Measurements from ENCODE around the gene DLEU7. TPM values are rescaled to one million over a fixed set of nuclear protein-coding genes. Genes with fewer than 3 reads are reported as not detected.

Gene DLEU7
- total and polyA plus RNA-seq, 9 of the 15 experiments (the other 6 are each of a cell fraction or from before 2014, with no cell fraction given): 0.03 to 0.06 TPM; not detected in 7

DNA sequence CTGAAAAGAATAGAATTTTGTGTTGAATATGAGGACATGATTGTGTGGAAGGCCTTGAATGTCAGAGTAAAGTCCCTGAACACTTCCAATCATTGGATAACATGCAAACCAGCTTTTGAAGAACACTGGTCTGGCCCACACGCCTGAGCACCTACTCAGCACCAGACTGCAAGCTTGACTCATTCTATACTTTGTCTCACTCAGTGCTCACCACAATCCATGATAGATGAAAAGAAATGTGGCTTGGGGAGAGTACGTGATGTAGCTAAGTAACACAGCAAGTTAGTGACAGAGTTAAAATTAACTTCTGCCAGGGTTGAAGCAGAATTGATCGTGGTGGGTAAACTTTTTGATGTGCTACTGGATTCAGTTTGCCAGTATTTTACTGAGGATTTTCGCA, 12.0 kb downstream of the DLEU7 start:
- Histone ChIP-seq H3K9me1 (ENCODE audit: control insufficient read depth, insufficient read depth, low read length) (no peaks in the 10 kb centered on the region), H3K4me1 (replicated peaks in 1 of 2; ENCODE audit: control insufficient read depth in 2 of 2, insufficient read depth in 2 of 2, low read length in 2 of 2) (no peaks in the 10 kb centered on the region), H3K9me3 (replicated peaks; ENCODE audit: control insufficient read depth, insufficient read depth, low read depth, low read length) (no peaks in the 10 kb centered on the region), H4K20me1 (replicated peaks; ENCODE audit: control insufficient read depth, insufficient read depth, low read length) (no peaks in the 10 kb centered on the region), H3K27me3 (ENCODE audit: control insufficient read depth in 2 of 2, insufficient read depth in 2 of 2, low read length in 2 of 2) (no peaks in the 10 kb centered on the region), H3K36me3 (ENCODE audit: control insufficient read depth, insufficient read depth, low read length) (no peaks in the 10 kb centered on the region), H3K9ac (ENCODE audit: insufficient read depth in 1 of 2, low read depth in 2 of 2, low read length in 2 of 2) (no peak overlapping the region), H3K27ac (ENCODE audit: extremely low read depth, low read depth, low read length) (no peak overlapping the region), H2AFZ (ENCODE audit: low read depth, low read length) (no peak overlapping the region), H3K4me3 (no peak overlapping the region), H3K79me2 (ENCODE audit: control insufficient read depth, insufficient read depth, low read length) (no peaks in the 10 kb centered on the region), H3K4me2 (ENCODE audit: insufficient read depth, low read length) (no peak overlapping the region)
- no peak for ATAC-seq
- TF ChIP-seq GTF2B (IDR thresholded peaks at IDR 0.05; ENCODE audit: extremely low read depth, insufficient read length) (no peak), ZNF324 (CRISPR knock-in tag; IDR thresholded peaks at IDR 0.05) (no peak), HLTF (IDR thresholded peaks at IDR 0.05) (no peak)
- TF ChIP-seq, protein P1, sequence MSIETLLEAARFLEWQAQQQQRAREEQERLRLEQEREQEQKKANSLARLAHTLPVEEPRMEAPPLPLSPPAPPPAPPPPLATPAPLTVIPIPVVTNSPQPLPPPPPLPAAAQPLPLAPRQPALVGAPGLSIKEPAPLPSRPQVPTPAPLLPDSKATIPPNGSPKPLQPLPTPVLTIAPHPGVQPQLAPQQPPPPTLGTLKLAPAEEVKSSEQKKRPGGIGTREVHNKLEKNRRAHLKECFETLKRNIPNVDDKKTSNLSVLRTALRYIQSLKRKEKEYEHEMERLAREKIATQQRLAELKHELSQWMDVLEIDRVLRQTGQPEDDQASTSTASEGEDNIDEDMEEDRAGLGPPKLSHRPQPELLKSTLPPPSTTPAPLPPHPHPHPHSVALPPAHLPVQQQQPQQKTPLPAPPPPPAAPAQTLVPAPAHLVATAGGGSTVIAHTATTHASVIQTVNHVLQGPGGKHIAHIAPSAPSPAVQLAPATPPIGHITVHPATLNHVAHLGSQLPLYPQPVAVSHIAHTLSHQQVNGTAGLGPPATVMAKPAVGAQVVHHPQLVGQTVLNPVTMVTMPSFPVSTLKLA (conservative IDR thresholded peaks at IDR 0.05): no peak
- no TSS peak for BruUV-seq (replicated peaks)
- intact Hi-C loops (cut with micrococcal nuclease) (no loop called here), in situ Hi-C loops (cut with MboI) (no loop called here)
- 0% methylated on average over 4 of the region's 4 CpGs for WGBS (ENCODE audit: insufficient coverage, low coverage, missing lambda C conversion rate)
- no peak for FAIRE-seq
- POLR2A ChIA-PET: no interaction called here
- DNase-seq (ENCODE audit: extremely low read depth in 1 of 4, low spot score in 3 of 4): no peak
- CTCF ChIA-PET (ENCODE audit: low intra/inter-chr PET ratio): no interaction called here

DNA sequence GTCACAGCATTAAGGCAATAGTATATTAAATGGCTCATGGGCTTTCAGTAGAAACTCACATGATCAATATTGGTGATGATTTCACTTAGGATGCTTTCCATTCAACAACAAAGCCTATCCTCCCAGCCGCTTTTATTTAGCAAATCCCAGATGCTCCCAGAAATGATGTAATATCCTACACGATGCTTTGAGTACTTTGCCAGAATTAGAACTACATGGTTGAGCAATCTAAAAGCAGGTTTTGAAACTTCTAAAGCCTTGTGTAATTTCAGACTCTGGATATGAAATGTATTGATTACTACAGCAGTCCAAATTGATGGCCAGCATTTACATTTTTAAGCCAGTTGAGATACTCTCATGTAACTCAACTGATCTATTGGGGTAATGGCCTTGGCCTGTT, 13.6 kb downstream of the DLEU7 start:
- no peak for FAIRE-seq
- CTCF ChIA-PET (ENCODE audit: low intra/inter-chr PET ratio): no interaction called here

More for the DNA sequence above, 13.6 kb downstream of the DLEU7 start:
- in situ Hi-C loops (cut with MboI) (no loop called here), intact Hi-C loops (cut with micrococcal nuclease) (no loop called here)
- Histone ChIP-seq H3K36me3 (ENCODE audit: control insufficient read depth, insufficient read depth, low read length) (no peaks in the 10 kb centered on the region), H3K27ac (ENCODE audit: extremely low read depth, low read depth, low read length) (no peak overlapping the region), H3K9me1 (ENCODE audit: control insufficient read depth, insufficient read depth, low read length) (no peaks in the 10 kb centered on the region), H3K79me2 (ENCODE audit: control insufficient read depth, insufficient read depth, low read length) (no peaks in the 10 kb centered on the region), H3K4me2 (ENCODE audit: insufficient read depth, low read length) (no peak overlapping the region), H3K27me3 (ENCODE audit: control insufficient read depth in 2 of 2, insufficient read depth in 2 of 2, low read length in 2 of 2) (no peaks in the 10 kb centered on the region), H3K4me1 (replicated peaks in 1 of 2; ENCODE audit: control insufficient read depth in 2 of 2, insufficient read depth in 2 of 2, low read length in 2 of 2) (no peaks in the 10 kb centered on the region), H3K9me3 (replicated peaks; ENCODE audit: control insufficient read depth, insufficient read depth, low read depth, low read length) (no peaks in the 10 kb centered on the region), H2AFZ (ENCODE audit: low read depth, low read length) (no peak overlapping the region), H3K9ac (ENCODE audit: insufficient read depth in 1 of 2, low read depth in 2 of 2, low read length in 2 of 2) (no peak overlapping the region), H4K20me1 (replicated peaks; ENCODE audit: control insufficient read depth, insufficient read depth, low read length) (no peaks in the 10 kb centered on the region), H3K4me3 (no peak overlapping the region)
- POLR2A ChIA-PET: no interaction called here
- no peak for TF ChIP-seq ETV1 (tag; conservative IDR thresholded peaks at IDR 0.05; ENCODE audit: low read depth)
- no peak for TF ChIP-seq ZNF707 (CRISPR knock-in tag; conservative IDR thresholded peaks at IDR 0.05)
- no peak for TF ChIP-seq PRMT5 (CRISPR knock-in tag; IDR thresholded peaks at IDR 0.05)
- no peak for TF ChIP-seq HDAC3 (IDR thresholded peaks at IDR 0.05; ENCODE audit: borderline replicate concordance, partially characterized antibody)
- TF ChIP-seq CEBPG (CRISPR knock-in tag; IDR thresholded peaks at IDR 0.05): no peak
- TF ChIP-seq CEBPG (tag; conservative IDR thresholded peaks at IDR 0.05 in 1 of 2, IDR thresholded peaks at IDR 0.05 in 1 of 2): peak in 1 of 2 experiments; percentile 32; a peak in 2 of 4 replicates
- no peak for TF ChIP-seq BRF1 (IDR thresholded peaks at IDR 0.05; ENCODE audit: borderline replicate concordance, extremely low read depth, insufficient read length)
- DNase-seq (ENCODE audit: extremely low read depth in 1 of 4, low spot score in 3 of 4): no peak
- no peak for ATAC-seq
- 6% methylated on average over 2 of the region's 2 CpGs for WGBS (ENCODE audit: insufficient coverage, low coverage, missing lambda C conversion rate)
- BruUV-seq (replicated peaks): no TSS peak

All from K562 (cell line).